Measurements from ENCODE around the gene ANKRD13C. TPM values are rescaled to one million over a fixed set of nuclear protein-coding genes. Genes with fewer than 3 reads are reported as not detected.

ANKRD13C gene
- total RNA-seq, 1 experiment from 2014 or later, result 34.4 TPM

DNA sequence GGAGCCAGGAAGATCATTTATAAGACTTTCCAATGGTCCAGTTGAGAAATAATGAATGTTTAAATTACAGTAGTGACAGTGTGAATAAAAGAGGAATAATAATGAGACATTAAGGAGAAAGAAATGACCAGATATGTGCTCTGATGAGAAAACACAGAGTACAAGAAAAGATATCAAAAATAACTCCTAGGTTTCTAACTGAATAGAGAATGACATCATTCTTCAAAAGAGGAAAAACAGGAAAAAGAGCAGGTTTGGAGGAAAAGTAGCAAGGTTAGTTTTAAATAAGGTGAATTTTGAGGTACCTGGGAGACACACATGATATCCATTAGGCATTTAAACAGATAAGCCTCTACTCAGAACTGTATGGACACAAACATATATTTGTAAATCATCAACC is 55.0 kb downstream of the ANKRD13C start:
- Histone ChIP-seq H3K27me3 (ENCODE audit: control insufficient read depth, insufficient read depth, low read length) (no peaks in the 10 kb centered on the region), H3K4me3 (ENCODE audit: insufficient read depth, low read depth, low read length) (no peak overlapping the region)
- no peak for DNase-seq

DNA sequence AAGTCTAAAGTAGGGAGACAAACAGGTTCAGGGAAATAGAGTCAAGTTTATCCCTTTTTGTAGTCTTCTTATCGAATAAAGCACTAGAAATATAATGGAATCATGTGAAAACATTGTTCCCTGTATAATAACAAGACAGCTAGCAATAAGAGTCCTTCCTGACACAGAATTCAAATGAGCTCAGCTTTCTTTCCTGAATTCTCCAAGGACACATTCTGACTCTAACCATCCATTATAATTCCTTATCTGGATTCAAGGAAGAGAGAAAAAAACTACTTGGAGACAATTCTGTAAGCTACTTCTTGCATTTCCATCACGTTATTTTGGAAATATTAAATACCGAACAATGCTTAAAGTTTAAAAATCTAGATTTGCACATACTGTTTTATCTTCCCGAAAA is 58.8 kb downstream of the ANKRD13C start:
- no peaks in the 10 kb centered on the region for H3K27me3 ChIP-seq (ENCODE audit: control insufficient read depth, insufficient read depth, low read length)
- no peak for DNase-seq
- H3K36me3 ChIP-seq (replicated peaks; ENCODE audit: control insufficient read depth, insufficient read depth, low read length), result peaks cover 2% of the 10 kb centered on the region
- no peak overlapping the region for H3K4me3 ChIP-seq (ENCODE audit: insufficient read depth, low read depth, low read length)

More for the DNA sequence above, 55.0 kb downstream of the ANKRD13C start:
- no peaks in the 10 kb centered on the region; the same call in none of the 2 replicates for H3K36me3 ChIP-seq (replicated peaks; ENCODE audit: control insufficient read depth, insufficient read depth, low read length)

DNA sequence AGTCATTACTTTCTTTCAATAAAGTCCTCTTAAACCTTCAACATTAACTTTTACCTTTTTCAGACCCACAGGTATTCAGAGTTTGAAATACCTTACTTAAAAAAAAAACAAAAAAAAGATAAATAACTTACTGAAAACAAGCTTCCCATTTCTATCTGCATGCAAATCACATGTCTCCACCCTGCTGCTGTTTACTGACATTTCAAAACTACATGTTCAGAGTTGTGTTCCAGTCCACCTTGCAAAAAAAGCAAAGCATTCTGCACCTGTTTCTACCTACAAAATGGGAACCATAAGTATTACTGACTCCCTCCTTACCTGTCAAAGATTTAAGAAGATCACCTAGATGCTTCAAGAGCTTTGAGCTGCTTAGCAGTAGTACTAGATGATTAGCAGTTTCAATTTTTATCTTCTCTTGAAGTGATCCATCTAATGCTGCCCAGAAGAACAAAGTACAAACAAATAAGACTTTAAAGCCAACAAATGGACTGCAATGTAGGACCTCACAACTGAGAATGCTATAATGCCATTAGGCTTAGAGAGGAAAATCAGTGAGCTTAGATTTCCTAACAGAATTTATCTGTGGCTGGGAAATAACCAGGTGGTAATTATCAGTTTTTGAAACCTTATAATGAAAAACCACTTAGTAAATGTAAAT is 61.2 kb downstream of the ANKRD13C start:
- Histone ChIP-seq H3K36me3 (replicated peaks; ENCODE audit: control insufficient read depth, insufficient read depth, low read length) (peaks cover 2% of the 10 kb centered on the region), H3K27me3 (ENCODE audit: control insufficient read depth, insufficient read depth, low read length) (no peaks in the 10 kb centered on the region), H3K4me3 (ENCODE audit: insufficient read depth, low read depth, low read length) (no peak overlapping the region)
- no peak for DNase-seq

DNA sequence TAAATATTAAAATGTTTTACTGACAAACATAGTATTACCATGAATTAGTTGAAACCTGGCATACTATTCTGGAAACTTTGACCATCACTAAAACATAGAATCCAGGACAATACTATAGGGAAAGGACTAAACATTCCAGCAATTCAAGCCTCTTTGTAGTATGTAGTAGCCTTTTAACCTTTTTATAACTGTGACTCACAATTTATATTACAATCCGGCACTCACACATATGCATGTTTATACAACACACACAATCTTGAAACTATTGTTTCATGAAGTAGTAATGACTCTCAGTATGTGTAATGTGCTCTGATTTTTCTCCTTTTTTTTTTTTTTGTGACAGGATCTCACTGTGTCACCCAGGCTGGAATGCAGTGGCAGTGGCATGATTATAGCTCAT is 64.3 kb downstream of the ANKRD13C start:
- Histone ChIP-seq H3K36me3 (replicated peaks; ENCODE audit: control insufficient read depth, insufficient read depth, low read length) (peaks cover 2% of the 10 kb centered on the region), H3K4me3 (ENCODE audit: insufficient read depth, low read depth, low read length) (no peak overlapping the region), H3K27me3 (ENCODE audit: control insufficient read depth, insufficient read depth, low read length) (no peaks in the 10 kb centered on the region)
- no peak for DNase-seq

DNA sequence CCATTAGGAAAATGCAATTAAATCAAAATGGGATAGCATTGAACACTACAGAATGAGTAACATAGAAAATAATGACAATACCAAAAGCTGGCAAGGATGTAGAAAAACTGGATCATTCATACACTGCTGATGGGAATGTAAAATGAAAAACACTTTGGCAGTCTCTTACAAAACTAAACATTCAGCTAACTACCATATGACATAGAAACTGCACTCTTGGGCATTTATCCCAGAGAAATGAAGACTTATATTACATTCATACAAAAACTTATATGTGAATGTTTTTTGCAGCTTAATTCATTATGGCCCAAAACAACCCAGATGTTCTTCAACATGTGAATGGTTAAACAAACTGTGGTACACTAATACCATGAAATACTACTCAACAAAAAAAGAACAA is 66.4 kb downstream of the ANKRD13C start:
- no peak for DNase-seq

DNA sequence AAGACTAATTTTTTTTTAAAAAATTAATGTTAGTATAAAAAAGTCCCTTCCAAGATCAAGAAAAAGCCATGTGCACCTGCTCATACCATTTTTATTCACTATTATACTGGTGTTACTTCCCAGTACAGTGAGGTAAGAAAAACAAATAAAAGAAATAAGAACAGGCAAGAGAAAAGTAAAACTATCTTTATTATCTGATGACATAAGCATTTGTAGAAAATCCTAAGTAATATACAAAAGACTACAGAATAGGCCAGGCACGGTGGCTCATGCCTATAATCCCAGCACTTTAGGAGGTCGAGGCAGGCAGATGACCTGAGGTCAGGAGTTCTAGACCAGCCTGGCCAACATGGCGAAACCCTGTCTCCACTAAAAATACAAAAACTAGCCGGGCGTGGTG is 68.1 kb downstream of the ANKRD13C start:
- Histone ChIP-seq H3K36me3 (replicated peaks; ENCODE audit: control insufficient read depth, insufficient read depth, low read length) (peaks cover 2% of the 10 kb centered on the region; the same call in 1 of the 2 replicates), H3K27me3 (ENCODE audit: control insufficient read depth, insufficient read depth, low read length) (no peaks in the 10 kb centered on the region), H3K4me3 (ENCODE audit: insufficient read depth, low read depth, low read length) (no peak overlapping the region)
- DNase-seq, result no peak

More for the DNA sequence above, 66.4 kb downstream of the ANKRD13C start:
- peaks cover 2% of the 10 kb centered on the region; the same call in 1 of the 2 replicates for H3K36me3 ChIP-seq (replicated peaks; ENCODE audit: control insufficient read depth, insufficient read depth, low read length)
- no peaks in the 10 kb centered on the region for H3K27me3 ChIP-seq (ENCODE audit: control insufficient read depth, insufficient read depth, low read length)
- H3K4me3 ChIP-seq (ENCODE audit: insufficient read depth, low read depth, low read length), result no peak overlapping the region

DNA sequence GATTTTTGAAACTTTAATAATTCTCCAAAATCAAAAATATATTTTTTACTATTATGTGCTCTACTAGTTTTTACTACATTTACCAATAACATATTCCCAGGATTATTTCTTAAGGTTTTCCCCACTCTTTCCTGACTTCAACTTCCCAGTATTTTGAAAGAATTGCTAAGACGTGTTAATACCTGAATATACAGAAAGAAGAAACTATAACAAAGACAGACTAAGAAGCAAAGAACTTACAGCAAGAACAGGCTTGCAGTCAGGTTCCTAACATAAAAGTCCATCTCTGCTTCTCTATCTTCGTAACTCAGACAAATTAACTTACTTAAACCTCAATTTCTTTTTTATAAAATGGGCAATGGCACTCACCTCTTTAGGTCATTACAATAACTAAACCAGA is 70.2 kb downstream of the ANKRD13C start:
- no peaks in the 10 kb centered on the region for H3K36me3 ChIP-seq (replicated peaks; ENCODE audit: control insufficient read depth, insufficient read depth, low read length)

DNA sequence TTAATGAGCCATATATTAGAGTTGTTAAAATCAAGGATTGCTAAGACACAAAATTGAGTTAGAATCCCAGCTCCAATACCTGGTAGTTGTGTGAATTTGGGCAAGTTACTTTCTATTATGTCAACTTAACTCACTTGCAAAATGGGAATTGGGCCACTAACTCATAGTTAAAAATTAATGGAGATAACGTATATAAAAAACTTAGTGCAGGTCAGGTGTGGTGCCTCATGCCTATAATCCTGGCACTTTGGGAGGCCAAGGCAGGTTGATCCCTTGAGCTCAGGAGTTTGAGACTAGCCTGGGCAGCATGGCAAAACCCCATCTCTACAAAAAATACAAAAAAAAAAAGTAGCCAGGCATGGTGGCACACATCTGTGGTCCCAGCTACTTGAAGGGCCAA is 75.8 kb downstream of the ANKRD13C start:
- Histone ChIP-seq H3K4me3 (ENCODE audit: insufficient read depth, low read depth, low read length) (no peak overlapping the region), H3K36me3 (replicated peaks; ENCODE audit: control insufficient read depth, insufficient read depth, low read length) (no peaks in the 10 kb centered on the region; the same call in 1 of the 2 replicates), H3K27me3 (ENCODE audit: control insufficient read depth, insufficient read depth, low read length) (no peaks in the 10 kb centered on the region)
- DNase-seq, result no peak

More for the DNA sequence above, 70.2 kb downstream of the ANKRD13C start:
- no peak for DNase-seq
- no peak overlapping the region for H3K4me3 ChIP-seq (ENCODE audit: insufficient read depth, low read depth, low read length)
- H3K27me3 ChIP-seq (ENCODE audit: control insufficient read depth, insufficient read depth, low read length), result no peaks in the 10 kb centered on the region

DNA sequence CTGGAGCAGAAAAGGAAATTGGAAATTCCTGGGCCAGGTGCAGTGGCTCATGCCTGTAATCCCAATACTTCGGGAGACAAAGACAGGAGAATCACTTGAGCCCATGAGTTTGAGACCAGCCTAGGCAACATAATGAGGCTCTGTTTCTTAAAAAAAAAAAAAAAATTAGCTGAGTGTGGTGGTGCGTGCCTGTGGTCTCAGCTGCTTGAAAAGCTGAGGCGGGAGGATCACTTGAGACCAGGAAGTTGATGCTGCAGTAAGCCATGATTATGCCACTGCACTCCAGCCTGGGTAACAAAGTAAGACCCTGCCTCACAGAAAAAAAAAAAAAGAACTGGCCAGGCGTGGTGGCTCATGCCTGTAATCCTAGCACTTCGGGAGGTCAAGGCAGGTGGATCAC is 76.6 kb downstream of the ANKRD13C start:
- no peaks in the 10 kb centered on the region for H3K27me3 ChIP-seq (ENCODE audit: control insufficient read depth, insufficient read depth, low read length)
- no peak overlapping the region for H3K4me3 ChIP-seq (ENCODE audit: insufficient read depth, low read depth, low read length)
- DNase-seq, result no peak
- no peaks in the 10 kb centered on the region; the same call in 1 of the 2 replicates for H3K36me3 ChIP-seq (replicated peaks; ENCODE audit: control insufficient read depth, insufficient read depth, low read length)

DNA sequence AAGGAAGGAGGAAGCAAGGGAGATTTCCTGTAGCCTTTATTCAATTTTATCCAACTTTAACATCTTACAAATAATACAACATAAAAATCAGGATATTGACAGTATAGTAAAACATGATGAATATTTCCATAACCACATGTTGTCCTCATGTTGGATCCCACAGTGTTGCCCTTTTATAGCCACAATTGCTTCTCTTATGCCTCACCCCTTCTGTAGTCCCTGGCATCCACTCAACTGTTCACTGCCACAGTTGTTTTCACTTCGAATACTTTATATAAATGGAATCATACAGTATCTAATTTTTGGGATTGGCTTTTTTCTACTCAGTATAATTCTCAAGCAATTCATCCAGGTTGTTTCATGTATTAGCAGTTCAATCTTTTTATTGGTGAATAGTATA is 88.6 kb downstream of the ANKRD13C start:
- Histone ChIP-seq H3K4me3 (ENCODE audit: insufficient read depth, low read depth, low read length) (no peak overlapping the region), H3K27me3 (ENCODE audit: control insufficient read depth, insufficient read depth, low read length) (no peaks in the 10 kb centered on the region), H3K36me3 (replicated peaks; ENCODE audit: control insufficient read depth, insufficient read depth, low read length) (no peaks in the 10 kb centered on the region; the same call in none of the 2 replicates)
- DNase-seq, result no peak

DNA sequence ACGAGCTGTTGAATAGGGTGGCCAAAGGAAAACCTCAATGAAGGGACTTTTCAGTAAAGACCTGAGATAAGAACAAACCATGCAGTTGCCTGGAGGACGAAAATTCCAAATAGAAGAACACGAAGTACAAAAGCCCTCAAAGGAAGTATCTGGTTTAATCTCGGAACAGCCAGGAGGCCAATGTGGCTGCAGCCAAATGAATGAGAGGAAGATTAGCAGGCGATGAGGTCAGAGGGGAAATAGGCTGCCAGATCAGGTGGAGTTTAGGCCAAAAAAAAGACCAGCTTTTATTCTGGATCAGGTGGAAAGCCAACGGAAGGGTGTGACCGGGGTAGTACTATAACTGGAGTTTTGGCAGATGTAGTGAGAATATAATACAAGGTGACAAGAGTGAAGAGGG is 89.7 kb downstream of the ANKRD13C start:
- no peak for DNase-seq
- Histone ChIP-seq H3K36me3 (replicated peaks; ENCODE audit: control insufficient read depth, insufficient read depth, low read length) (no peaks in the 10 kb centered on the region; the same call in none of the 2 replicates), H3K4me3 (ENCODE audit: insufficient read depth, low read depth, low read length) (no peak overlapping the region), H3K27me3 (ENCODE audit: control insufficient read depth, insufficient read depth, low read length) (no peaks in the 10 kb centered on the region)

DNA sequence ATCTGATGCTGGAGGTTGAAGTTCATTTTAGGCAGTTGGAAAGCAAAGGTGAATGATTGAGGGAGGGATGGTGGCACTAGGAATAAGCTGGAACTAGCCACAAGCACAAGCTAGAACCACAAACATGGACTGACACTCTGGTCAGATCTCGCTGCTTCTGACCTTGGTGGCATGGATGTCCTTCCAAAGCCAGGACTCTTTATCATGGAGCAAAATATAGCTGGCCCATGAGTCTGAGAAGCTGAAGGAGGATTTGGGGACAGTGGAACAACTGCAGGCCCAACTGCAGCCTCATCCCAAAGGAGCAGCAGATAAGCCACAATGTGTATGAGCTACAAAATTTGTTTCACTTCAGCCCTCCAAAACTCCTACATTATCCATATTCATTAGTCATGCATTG is 97.9 kb downstream of the ANKRD13C start:
- no peak for DNase-seq
- no peaks in the 10 kb centered on the region for H3K27me3 ChIP-seq (ENCODE audit: control insufficient read depth, insufficient read depth, low read length)
- peaks cover 1% of the 10 kb centered on the region; the same call in 1 of the 2 replicates for H3K36me3 ChIP-seq (replicated peaks; ENCODE audit: control insufficient read depth, insufficient read depth, low read length)
- no peak overlapping the region for H3K4me3 ChIP-seq (ENCODE audit: insufficient read depth, low read depth, low read length)

DNA sequence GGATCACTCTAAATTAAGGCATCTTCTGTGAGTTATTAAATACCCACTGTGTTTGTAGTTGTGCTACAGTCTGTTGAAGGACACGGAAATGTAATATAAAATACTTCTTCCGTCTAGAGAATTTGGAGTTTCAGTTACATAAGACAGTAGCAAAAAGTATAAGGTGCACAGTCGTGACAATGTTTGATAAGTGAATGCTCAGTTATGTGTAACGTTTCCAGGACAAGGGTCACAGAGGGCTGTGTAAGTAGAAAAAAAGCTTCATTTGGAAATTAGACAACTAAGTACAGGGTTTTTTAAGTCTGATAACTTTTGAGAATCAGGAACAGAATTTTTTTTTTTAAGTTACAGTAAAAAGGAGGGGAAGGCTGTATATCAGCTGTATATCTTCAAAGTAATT is 105.8 kb downstream of the ANKRD13C start:
- Histone ChIP-seq H3K27me3 (ENCODE audit: control insufficient read depth, insufficient read depth, low read length) (no peaks in the 10 kb centered on the region), H3K36me3 (replicated peaks; ENCODE audit: control insufficient read depth, insufficient read depth, low read length) (peaks cover 39% of the 10 kb centered on the region), H3K4me3 (ENCODE audit: insufficient read depth, low read depth, low read length) (no peak overlapping the region)
- DNase-seq, result no peak

DNA sequence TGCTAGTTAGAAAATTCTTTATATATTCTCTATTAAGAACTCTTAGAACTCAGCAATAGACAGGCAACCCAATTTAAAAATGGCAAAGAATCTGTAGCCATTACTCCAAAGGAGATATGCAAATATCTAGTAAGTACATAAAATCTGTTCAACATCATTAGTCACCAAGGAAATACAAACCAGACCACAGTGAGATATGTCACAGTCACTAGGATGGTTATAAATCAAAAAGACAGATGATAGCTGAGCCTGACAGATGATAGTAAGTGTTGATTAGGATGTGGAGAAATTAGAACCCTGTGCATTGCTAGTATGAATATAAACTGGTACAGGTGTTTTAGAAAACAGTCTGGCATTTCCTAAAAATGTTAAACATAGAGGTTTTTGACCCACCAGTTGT is 106.8 kb downstream of the ANKRD13C start:
- Histone ChIP-seq H3K36me3 (replicated peaks; ENCODE audit: control insufficient read depth, insufficient read depth, low read length) (peaks cover 45% of the 10 kb centered on the region), H3K4me3 (ENCODE audit: insufficient read depth, low read depth, low read length) (no peak overlapping the region), H3K27me3 (ENCODE audit: control insufficient read depth, insufficient read depth, low read length) (no peaks in the 10 kb centered on the region)
- no peak for DNase-seq

DNA sequence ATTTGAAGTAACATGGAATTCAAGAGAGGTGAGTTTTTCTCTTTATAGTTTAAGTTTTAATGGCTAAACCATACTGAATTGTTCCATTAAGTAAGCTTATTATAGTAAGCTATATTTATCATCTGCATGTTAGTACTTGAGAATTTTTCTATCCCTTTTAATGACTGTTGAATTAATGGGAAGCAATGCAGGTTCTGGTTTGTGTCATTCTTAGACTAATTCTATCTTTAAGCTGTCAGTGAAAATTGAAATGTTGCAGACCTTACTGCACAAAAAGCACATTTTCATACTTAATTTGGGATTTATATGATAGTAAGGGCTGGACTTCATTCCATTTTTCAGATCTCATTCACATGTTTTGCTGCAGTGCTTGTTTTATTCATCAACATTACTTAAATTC is 107.4 kb downstream of the ANKRD13C start:
- Histone ChIP-seq H3K4me3 (ENCODE audit: insufficient read depth, low read depth, low read length) (no peak overlapping the region), H3K27me3 (ENCODE audit: control insufficient read depth, insufficient read depth, low read length) (no peaks in the 10 kb centered on the region), H3K36me3 (replicated peaks; ENCODE audit: control insufficient read depth, insufficient read depth, low read length) (peaks cover 45% of the 10 kb centered on the region)
- DNase-seq, result no peak

DNA sequence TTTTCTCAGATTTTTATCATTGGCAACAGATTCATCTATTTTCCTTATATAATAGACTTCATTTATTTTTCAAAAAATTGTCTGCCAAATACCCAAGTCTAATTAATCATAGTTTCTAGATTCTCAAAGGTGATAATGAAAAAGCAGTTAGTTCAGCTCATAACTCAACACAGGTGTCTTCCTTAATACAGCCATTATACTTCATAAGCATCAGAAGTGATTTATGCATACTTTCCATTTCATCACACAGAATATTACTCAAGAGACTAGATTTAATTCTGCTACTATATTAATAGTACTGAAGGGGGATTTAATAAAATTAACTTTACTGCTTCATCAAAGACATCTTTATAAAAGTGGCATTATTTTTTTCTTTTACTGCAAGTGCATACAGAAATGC is 114.6 kb downstream of the ANKRD13C start:
- DNase-seq, result no peak
- peaks cover 38% of the 10 kb centered on the region for H3K36me3 ChIP-seq (replicated peaks; ENCODE audit: control insufficient read depth, insufficient read depth, low read length)

More for the DNA sequence above, 114.6 kb downstream of the ANKRD13C start:
- H3K27me3 ChIP-seq (ENCODE audit: control insufficient read depth, insufficient read depth, low read length), result no peaks in the 10 kb centered on the region
- no peak overlapping the region for H3K4me3 ChIP-seq (ENCODE audit: insufficient read depth, low read depth, low read length)

All from H7 (cell line).